ENCODE measurements around the gene DLG1.

GRCh38 chr3:197017003-197017402 lies 281.4 kb downstream of the DLG1 start:
- no peak for TF ChIP-seq CTCF (IDR thresholded peaks at IDR 0.05)
- TF ChIP-seq POLR2AphosphoS5 (IDR thresholded peaks at IDR 0.05), result no peak
- TF ChIP-seq POLR2A (IDR thresholded peaks at IDR 0.05), result no peak
- TF ChIP-seq EP300 (IDR thresholded peaks at IDR 0.05; ENCODE audit: low read depth), result no peak

All from transverse colon (tissue), 4 donors.